HepG2 (cell line): ENCODE measurements around the gene DYDC2. TPM values are rescaled to one million over a fixed set of nuclear protein-coding genes. Genes with fewer than 3 reads are reported as not detected.

Experiments used
- AHDC1 ChIP-seq: sonication (generic); formaldehyde crosslinking; IDR thresholded peaks from 2 replicates; pipeline ENCODE4 v1.5.1; 2020; ENCODE audit warnings: mild to moderate bottlenecking, missing genetic modification reagents, borderline replicate concordance
- CBFB ChIP-seq: sonication (generic); formaldehyde crosslinking; IDR thresholded peaks from 2 replicates; pipeline ENCODE4 v1.4.0; 2020; ENCODE audit warnings: missing genetic modification reagents
- CC2D1A ChIP-seq: sonication (generic); formaldehyde crosslinking; IDR thresholded peaks from 2 replicates; pipeline ENCODE4 v1.8.1; 2023; ENCODE audit warnings: mild to moderate bottlenecking, missing genetic modification reagents
- FIP1L1 ChIP-seq: fragments of 200-400 bp; formaldehyde crosslinking; IDR thresholded peaks from 2 replicates; pipeline ENCODE4 v1.6.1; 2018; ENCODE audit warnings: low read depth, mild to moderate bottlenecking, low read length, moderate library complexity, borderline replicate concordance; ENCODE audit not compliant: insufficient read depth
- GATA4 ChIP-seq: sonication (generic); IDR thresholded peaks from 2 replicates; pipeline ENCODE4 v1.6.1; 2016; ENCODE audit warnings: antibody characterized with exemption, low read depth, borderline replicate concordance
- HOMEZ ChIP-seq: IDR thresholded peaks from 2 replicates; pipeline ENCODE4 v1.6.1; 2016; ENCODE audit warnings: low read depth
- LCORL ChIP-seq, 2 experiments: fragments of 450-650 bp in 1 of 2; sonication (generic) in 1 of 2; formaldehyde crosslinking in 1 of 2; IDR thresholded peaks; 2 replicates each; pipeline versions ENCODE4 v1.5.0 to v1.6.1; 2017 to 2020; ENCODE audit warnings: antibody characterized with exemption in 1 of 2, missing genetic modification reagents in 1 of 2
- MBNL3 ChIP-seq: fragments of 250-450 bp; sonication (Bioruptor Pico); conservative IDR thresholded peaks from 2 replicates; pipeline ENCODE4 v1.8.0; 2022; ENCODE audit warnings: mild to moderate bottlenecking, inconsistent platforms
- NFKB2 ChIP-seq: sonication (generic); formaldehyde crosslinking; IDR thresholded peaks from 2 replicates; pipeline ENCODE4 v1.4.0; 2020; ENCODE audit warnings: missing genetic modification reagents, borderline replicate concordance
- RERE ChIP-seq: IDR thresholded peaks from 2 replicates; pipeline ENCODE4 v1.6.1; 2016; ENCODE audit warnings: low read depth, missing genetic modification reagents, missing compliant biosample characterization
- SNRNP70 ChIP-seq: fragments of 200-400 bp; formaldehyde crosslinking; IDR thresholded peaks from 2 replicates; pipeline ENCODE4 v1.6.1; 2017; ENCODE audit warnings: mild to moderate bottlenecking, low read depth, low read length, moderate library complexity
- TEAD3 ChIP-seq: optimal IDR thresholded peaks from 2 replicates; pipeline ENCODE3; 2016; ENCODE audit warnings: borderline replicate concordance
- ZNF263 ChIP-seq: sonication (generic); formaldehyde crosslinking; IDR thresholded peaks from 2 replicates; pipeline ENCODE4 v1.4.0; 2020; ENCODE audit warnings: missing genetic modification reagents
- ZNF7 ChIP-seq: IDR thresholded peaks from 2 replicates; pipeline ENCODE4 v1.6.1; 2016; ENCODE audit warnings: missing biosample characterization, missing genetic modification reagents
- polyA plus RNA-seq, 8 experiments: library from polyadenylated mRNA; depleted of rRNA in 3 of 8; stranded (reverse) in 7 of 8; unstranded in 1 of 8; fragments of >200 nt; fragmentation: Illumina TruSeq in 4 of 8; extraction: Trizol in 4 of 8; gene quantifications; 2 replicates each; pipeline versions ENCODE4 v1.2.1 to v1.2.3, GENCODE V29; 2011 to 2016; ENCODE audit warnings: low read depth in 4 of 8, missing spikeins in 1 of 8, mixed read lengths in 1 of 8; ENCODE audit not compliant: insufficient read depth in 1 of 8
- total RNA-seq, 5 experiments: library from RNA; depleted of rRNA; stranded (reverse); fragments of >200 nt; fragmentation: Illumina TruSeq; extraction: Trizol; gene quantifications; 2 replicates each; pipeline ENCODE4 v1.2.3, GENCODE V29; 2016; ENCODE audit warnings: low read depth in 1 of 5

Gene DYDC2
- total and polyA plus RNA-seq, 2 of the 13 experiments (the other 11 are each of a cell fraction or from before 2014, with no cell fraction given) = 0.98 to 2.3 TPM

GRCh38 chr10:80408242-80409101, 51.9 kb downstream of the DYDC2 start, which contains the start of gene PRXL2A (continued):
- TF ChIP-seq FIP1L1 = no peak
- TF ChIP-seq TEAD3 = no peak
- no peak for TF ChIP-seq LCORL (IDR thresholded peaks at IDR 0.05)
- TF ChIP-seq LCORL (CRISPR knock-in tag; IDR thresholded peaks at IDR 0.05) = peak; percentile 43; the same call in 1 of the 2 replicates
- no peak for TF ChIP-seq RERE (CRISPR knock-in tag)
- peak; percentile 58; the same call in 1 of the 2 replicates for TF ChIP-seq CBFB (CRISPR knock-in tag)
- TF ChIP-seq HOMEZ (CRISPR knock-in tag) = no peak
- TF ChIP-seq SNRNP70 = no peak
- peak; percentile 63; the same call in 1 of the 2 replicates for TF ChIP-seq GATA4
- TF ChIP-seq NFKB2 (CRISPR knock-in tag) = no peak
- no peak for TF ChIP-seq ZNF7 (CRISPR knock-in tag)
- no peak for TF ChIP-seq MBNL3 (CRISPR knock-in tag)
- peak; percentile 11; the same call in 1 of the 2 replicates for TF ChIP-seq ZNF263 (CRISPR knock-in tag)
- no peak for TF ChIP-seq CC2D1A (CRISPR knock-in tag)
- peak; percentile 41; the same call in 1 of the 2 replicates for TF ChIP-seq AHDC1
